GM20431 (cell line): ENCODE results near the gene CYP46A1.

Experiments used
- in situ Hi-C: fragments of 300-500 bp; cut with MseI, MboI; formaldehyde crosslinking; loops from one replicate; pipeline ENCODE4 v1.15.0; 2020; ENCODE audit warnings: low sequenced_read_pairs; ENCODE audit not compliant: unreplicated experiment

The CYP46A1 gene

GRCh38 chr14:99671235-99672224 is 12.6 kb upstream of the CYP46A1 start:
- in situ Hi-C loops, result no loop called here

- in situ Hi-C loops, result no loop called here
Measured at GRCh38 chr14:99672506-99673304, 11.4 kb upstream of the CYP46A1 start.

GRCh38 chr14:99673305-99674063 is 10.6 kb upstream of the CYP46A1 start:
- in situ Hi-C loops, result no loop called here

- in situ Hi-C loops, result no loop called here
Measured at GRCh38 chr14:99674064-99674650, 9.9 kb upstream of the CYP46A1 start.

- in situ Hi-C loops, result no loop called here
Measured at GRCh38 chr14:99674776-99675381, 9.2 kb upstream of the CYP46A1 start.

- in situ Hi-C loops, result no loop called here
Measured at GRCh38 chr14:99675382-99675835, 8.7 kb upstream of the CYP46A1 start.

GRCh38 chr14:99675951-99676350 is 8.1 kb upstream of the CYP46A1 start:
- in situ Hi-C loops, result no loop called here

- in situ Hi-C loops, result no loop called here
Measured at GRCh38 chr14:99676657-99677056, 7.4 kb upstream of the CYP46A1 start.

- in situ Hi-C loops, result no loop called here
Measured at GRCh38 chr14:99677231-99678140, 6.6 kb upstream of the CYP46A1 start.

GRCh38 chr14:99678198-99678597 is 5.9 kb upstream of the CYP46A1 start:
- in situ Hi-C loops, result no loop called here

- in situ Hi-C loops, result no loop called here
Measured at GRCh38 chr14:99679111-99679510, 5.0 kb upstream of the CYP46A1 start.

GRCh38 chr14:99679543-99679942 is 4.6 kb upstream of the CYP46A1 start:
- in situ Hi-C loops, result no loop called here

GRCh38 chr14:99679996-99680395 is 4.1 kb upstream of the CYP46A1 start:
- in situ Hi-C loops, result no loop called here

GRCh38 chr14:99681101-99681831 is 2.8 kb upstream of the CYP46A1 start:
- in situ Hi-C loops, result no loop called here

- in situ Hi-C loops, result no loop called here
Measured at GRCh38 chr14:99681832-99682148, 2.3 kb upstream of the CYP46A1 start.

GRCh38 chr14:99682809-99683618 is 1.1 kb upstream of the CYP46A1 start:
- in situ Hi-C loops, result no loop called here

- in situ Hi-C loops, result no loop called here
Measured at GRCh38 chr14:99684410-99684934, 374 bp downstream of the CYP46A1 start.
